GM21619 (cell line): ENCODE results near the gene JAK3.
"Not testable (repeated sequence)": the region's sequence is repeated elsewhere in the genome, so short reads cannot be mapped to it uniquely, and the experiment has no call there.

Source experiments
- ATAC-seq: cut with Tn5 transposase; IDR thresholded peaks from one replicate; pipeline ENCODE4 v1.9.1; 2021; ENCODE audit not compliant: unreplicated experiment

Gene JAK3

GRCh38 chr19:17807731-17808316, 40.0 kb downstream of the JAK3 start:
- ATAC-seq: no peak

GRCh38 chr19:17806945-17807344, 40.8 kb downstream of the JAK3 start:
- no peak for ATAC-seq

- no peak for ATAC-seq
These were observed 42.4 kb downstream of the JAK3 start for GRCh38 chr19:17805427-17805826.

- no peak for ATAC-seq
These were observed 44.4 kb downstream of the JAK3 start for GRCh38 chr19:17803264-17803896.

GRCh38 chr19:17802137-17802858, 45.5 kb downstream of the JAK3 start:
- no peak for ATAC-seq

GRCh38 chr19:17798599-17798998, 49.2 kb downstream of the JAK3 start:
- not testable (repeated sequence) for ATAC-seq

GRCh38 chr19:17797424-17798201, 50.2 kb downstream of the JAK3 start:
- no peak for ATAC-seq

GRCh38 chr19:17796838-17797423, 50.9 kb downstream of the JAK3 start:
- ATAC-seq: no peak

GRCh38 chr19:17796013-17796837, 51.6 kb downstream of the JAK3 start:
- ATAC-seq: no peak

- no peak for ATAC-seq
These were observed 52.3 kb downstream of the JAK3 start for GRCh38 chr19:17795495-17795856.

- no peak for ATAC-seq
These were observed 52.9 kb downstream of the JAK3 start, which contains the start of gene B3GNT3 for GRCh38 chr19:17794731-17795494. B3GNT3 (plus strand) TSS chr19:17795138; CDS start chr19:17807808, 12,670 bp downstream.

GRCh38 chr19:17794412-17794730, 53.4 kb downstream of the JAK3 start:
- no peak for ATAC-seq

- no peak for ATAC-seq
These were observed 57.6 kb downstream of the JAK3 start for GRCh38 chr19:17790059-17790780.

- no peak for ATAC-seq
These were observed 59.1 kb downstream of the JAK3 start for GRCh38 chr19:17788632-17789031.

GRCh38 chr19:17787274-17787913, 60.4 kb downstream of the JAK3 start:
- no peak for ATAC-seq

- ATAC-seq: no peak
These were observed 63.4 kb downstream of the JAK3 start for GRCh38 chr19:17784201-17785008.

GRCh38 chr19:17783721-17784120, 64.1 kb downstream of the JAK3 start:
- not testable (repeated sequence) for ATAC-seq

GRCh38 chr19:17780781-17781180, 67.0 kb downstream of the JAK3 start:
- ATAC-seq: no peak
